ENCODE results near the gene COPRS.
"Not testable (repeated sequence)": the region's sequence is repeated elsewhere in the genome, so short reads cannot be mapped to it uniquely, and the experiment has no call there.

The COPRS gene

GRCh38 chr17:31818863-31819262 lies 40.2 kb downstream of the COPRS start:
- H3K36me3 Mint-ChIP-seq (ENCODE audit: insufficient read depth); H3K27ac Mint-ChIP-seq (ENCODE audit: low read depth); H3K4me3 Mint-ChIP-seq; H3K9me3 Mint-ChIP-seq; ATAC-seq (replicated peaks; ENCODE audit: extremely low read depth, poor library complexity, severe bottlenecking); H3K4me1 Mint-ChIP-seq; DNase-seq (ENCODE audit: low spot score in 2 of 2): not testable (repeated sequence)
- peaks cover 12% of the 10 kb centered on the region for H3K27me3 Mint-ChIP-seq

DNA sequence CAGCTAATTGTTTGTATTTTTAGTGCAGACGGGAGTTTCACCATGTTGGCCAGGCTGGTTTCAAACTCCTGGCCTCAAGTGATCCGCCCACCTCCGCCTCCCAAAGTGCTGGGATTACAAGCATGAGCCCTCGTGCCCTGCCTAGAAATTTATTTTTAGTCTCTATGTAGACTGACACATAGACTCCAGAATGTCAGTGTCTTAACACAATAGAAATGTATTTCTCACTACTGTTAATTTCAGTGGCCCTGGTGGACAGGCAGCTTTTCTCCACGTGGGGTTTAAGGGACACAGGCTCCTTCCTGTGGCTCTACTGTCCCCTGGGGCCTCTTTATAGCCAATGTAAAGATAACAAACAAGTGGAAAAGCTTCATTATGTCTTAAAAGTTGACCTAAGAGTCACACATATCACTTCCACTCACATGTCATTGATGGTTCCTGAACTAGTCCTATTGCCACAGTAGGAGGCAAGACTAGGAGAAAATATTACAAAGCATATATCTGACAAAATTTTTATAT lies 43.8 kb downstream of the COPRS start:
- Mint-ChIP-seq H3K4me3 (no peak overlapping the region), H3K36me3 (ENCODE audit: insufficient read depth) (no peaks in the 10 kb centered on the region), H3K27ac (ENCODE audit: low read depth) (no peak overlapping the region), H3K27me3 (peaks cover 23% of the 10 kb centered on the region), H3K9me3 (no peaks in the 10 kb centered on the region), H3K4me1 (no peaks in the 10 kb centered on the region)
- DNase-seq (ENCODE audit: low spot score in 2 of 2) (no peak), ATAC-seq (replicated peaks; ENCODE audit: extremely low read depth, poor library complexity, severe bottlenecking) (no peak)

DNA sequence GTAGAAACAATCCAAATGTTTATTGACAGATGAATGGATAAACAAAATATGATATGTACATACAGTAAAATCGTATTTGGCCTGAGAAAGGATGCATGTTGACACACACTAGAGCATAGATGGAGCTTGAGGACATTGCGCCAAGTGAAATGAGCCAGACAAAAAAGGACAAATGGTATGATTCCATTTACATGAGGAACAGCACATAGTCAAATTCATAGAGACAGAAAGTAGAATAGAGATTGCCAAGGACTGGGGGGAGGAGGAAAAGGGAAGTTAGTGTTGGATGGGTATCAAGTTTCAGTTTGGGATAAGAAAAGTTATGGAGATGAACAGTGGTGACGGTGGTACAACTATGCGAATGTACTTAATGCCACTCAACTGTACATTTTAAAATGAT lies 47.9 kb downstream of the COPRS start:
- Mint-ChIP-seq H3K27me3 (peaks cover 31% of the 10 kb centered on the region), H3K36me3 (ENCODE audit: insufficient read depth) (no peaks in the 10 kb centered on the region), H3K27ac (ENCODE audit: low read depth) (no peak overlapping the region), H3K4me3 (no peak overlapping the region), H3K4me1 (no peaks in the 10 kb centered on the region), H3K9me3 (no peaks in the 10 kb centered on the region)
- no peak for DNase-seq (ENCODE audit: low spot score in 2 of 2)
- ATAC-seq (replicated peaks; ENCODE audit: extremely low read depth, poor library complexity, severe bottlenecking): no peak

DNA sequence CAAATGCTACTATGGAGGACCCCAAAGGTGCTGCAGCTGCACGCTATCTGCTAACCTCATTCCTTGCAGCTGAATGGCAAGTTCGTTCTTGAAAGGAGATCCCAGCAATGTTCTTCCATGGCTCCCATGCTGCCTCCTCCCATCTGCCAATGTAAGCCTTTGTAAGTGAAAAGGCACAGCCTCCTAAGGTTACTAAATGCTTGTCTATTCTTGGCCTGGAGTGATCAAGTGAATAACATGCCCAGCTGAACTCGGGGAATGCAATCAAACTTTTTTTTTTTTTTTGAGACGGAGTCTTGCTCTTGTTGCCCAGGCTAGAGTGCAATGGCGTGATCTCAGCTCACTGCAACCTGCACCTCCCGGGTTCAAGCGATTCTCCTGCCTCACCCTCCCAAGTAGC lies 49.2 kb downstream of the COPRS start:
- not testable (repeated sequence) for ATAC-seq (replicated peaks; ENCODE audit: extremely low read depth, poor library complexity, severe bottlenecking); H3K27ac Mint-ChIP-seq (ENCODE audit: low read depth); H3K4me3 Mint-ChIP-seq; H3K4me1 Mint-ChIP-seq; H3K9me3 Mint-ChIP-seq; DNase-seq (ENCODE audit: low spot score in 2 of 2); H3K36me3 Mint-ChIP-seq (ENCODE audit: insufficient read depth)
- peaks cover 31% of the 10 kb centered on the region for H3K27me3 Mint-ChIP-seq

DNA sequence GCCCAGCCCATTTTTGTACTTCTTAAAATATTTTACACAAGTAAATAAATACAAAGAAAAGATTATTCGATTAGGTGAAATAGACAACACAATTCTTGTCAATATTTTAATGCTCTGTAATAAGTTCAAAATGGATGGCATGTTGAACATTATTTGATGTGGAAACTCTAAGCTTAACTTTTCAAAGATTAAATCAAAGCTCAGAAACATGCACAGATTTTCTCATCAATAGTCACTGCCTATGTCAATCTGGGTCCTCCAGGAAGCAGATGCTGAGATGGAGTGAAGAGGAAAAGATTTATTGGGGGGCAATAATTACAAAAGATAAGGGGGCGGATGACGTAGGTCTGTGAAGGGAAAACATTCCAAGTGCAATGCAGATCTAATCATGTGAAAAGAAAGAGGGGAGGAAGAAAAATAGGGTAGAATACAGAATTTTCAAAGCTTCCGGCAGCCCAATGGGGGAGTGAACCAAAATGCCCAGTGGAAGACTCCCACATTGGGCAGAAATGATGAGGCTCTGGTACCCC lies 50.5 kb downstream of the COPRS start:
- ATAC-seq (replicated peaks; ENCODE audit: extremely low read depth, poor library complexity, severe bottlenecking) (no peak), DNase-seq (ENCODE audit: low spot score in 2 of 2) (no peak)
- H3K36me3 Mint-ChIP-seq (ENCODE audit: insufficient read depth): no peaks in the 10 kb centered on the region
- H3K4me3 Mint-ChIP-seq: no peak overlapping the region
- H3K27ac Mint-ChIP-seq (ENCODE audit: low read depth): no peak overlapping the region
- H3K9me3 Mint-ChIP-seq: no peaks in the 10 kb centered on the region
- no peaks in the 10 kb centered on the region for H3K4me1 Mint-ChIP-seq
- peaks cover 28% of the 10 kb centered on the region for H3K27me3 Mint-ChIP-seq

DNA sequence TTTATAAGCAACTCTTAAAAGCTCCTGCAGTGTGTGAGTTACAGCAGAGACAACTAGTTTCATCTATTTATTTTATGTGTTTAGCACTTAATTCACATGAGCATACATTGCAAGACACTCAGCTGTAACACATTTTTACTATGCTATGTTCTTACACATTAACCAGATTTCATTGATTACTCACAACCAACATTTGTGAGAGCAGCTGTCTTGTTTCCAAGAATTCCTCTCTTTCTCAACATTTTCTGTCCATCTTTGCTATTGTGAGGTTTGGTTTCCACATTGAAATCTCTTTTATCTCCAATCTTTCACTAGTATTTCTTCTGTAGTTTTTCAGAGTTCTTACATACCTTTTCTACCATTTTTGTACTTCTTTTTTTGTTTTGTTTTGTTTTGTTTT lies 51.2 kb downstream of the COPRS start:
- Mint-ChIP-seq H3K27ac (ENCODE audit: low read depth) (no peak overlapping the region), H3K9me3 (no peaks in the 10 kb centered on the region), H3K27me3 (peaks cover 21% of the 10 kb centered on the region), H3K36me3 (ENCODE audit: insufficient read depth) (no peaks in the 10 kb centered on the region), H3K4me1 (no peaks in the 10 kb centered on the region), H3K4me3 (no peak overlapping the region)
- DNase-seq (ENCODE audit: low spot score in 2 of 2): no peak
- no peak for ATAC-seq (replicated peaks; ENCODE audit: extremely low read depth, poor library complexity, severe bottlenecking)

DNA sequence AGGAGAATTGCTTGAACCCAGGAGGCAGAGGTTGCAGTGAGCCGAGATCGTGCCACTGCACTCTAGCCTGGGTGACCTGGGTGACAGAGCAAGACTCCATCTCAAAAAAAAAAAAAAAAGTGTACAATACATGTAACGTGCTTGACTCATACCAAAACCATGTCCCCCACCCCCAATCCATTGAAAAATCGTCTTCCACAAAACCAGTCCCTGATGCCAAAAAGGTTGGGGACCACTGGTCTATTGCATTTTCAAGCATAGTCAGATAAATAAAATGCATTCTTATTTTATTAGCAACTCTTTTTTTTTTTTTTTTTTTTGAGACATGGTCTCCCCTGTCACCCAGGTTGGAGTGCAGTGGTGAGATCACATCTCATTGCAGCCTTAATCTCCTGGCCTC lies 52.1 kb downstream of the COPRS start:
- H3K4me1 Mint-ChIP-seq: no peaks in the 10 kb centered on the region
- peaks cover 18% of the 10 kb centered on the region for H3K27me3 Mint-ChIP-seq
- no peak overlapping the region for H3K27ac Mint-ChIP-seq (ENCODE audit: low read depth)
- no peaks in the 10 kb centered on the region for H3K36me3 Mint-ChIP-seq (ENCODE audit: insufficient read depth)
- no peak for DNase-seq (ENCODE audit: low spot score in 2 of 2)
- no peak overlapping the region for H3K4me3 Mint-ChIP-seq
- no peak for ATAC-seq (replicated peaks; ENCODE audit: extremely low read depth, poor library complexity, severe bottlenecking)
- H3K9me3 Mint-ChIP-seq: no peaks in the 10 kb centered on the region

DNA sequence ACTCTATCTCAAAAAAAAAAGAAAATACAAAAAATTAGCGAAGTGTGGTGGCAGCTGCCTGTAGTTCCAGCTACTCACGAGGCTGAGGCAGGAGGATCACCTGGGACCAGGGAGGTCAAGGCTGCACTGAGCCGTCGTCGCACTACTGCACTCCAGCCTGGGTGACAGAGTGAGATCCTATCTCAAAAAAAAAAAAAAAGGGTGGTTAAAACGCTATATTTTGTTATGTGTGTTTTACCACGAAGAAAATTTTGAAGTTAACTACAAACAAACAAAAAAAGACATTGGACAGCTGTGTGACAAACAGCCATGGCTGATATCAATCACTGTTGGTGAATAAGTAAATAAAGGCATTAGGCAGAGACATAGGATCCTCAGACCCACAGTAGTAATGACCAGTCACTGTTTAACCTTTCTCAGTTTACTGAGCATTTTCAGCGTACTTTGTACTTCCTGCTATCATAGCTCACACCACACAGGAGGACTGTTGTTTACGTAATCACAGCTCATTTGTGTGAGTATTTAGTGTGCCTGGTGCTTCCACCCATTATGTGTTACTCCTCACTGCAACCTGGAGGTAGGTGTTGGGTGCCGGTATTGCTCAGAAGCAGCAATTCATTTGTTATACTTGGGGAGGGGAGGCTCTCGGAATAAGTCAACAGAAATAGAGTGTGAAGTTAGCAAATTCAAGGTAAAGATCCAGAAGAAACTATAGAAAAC lies 55.4 kb downstream of the COPRS start:
- H3K36me3 Mint-ChIP-seq (ENCODE audit: insufficient read depth): no peaks in the 10 kb centered on the region
- DNase-seq (ENCODE audit: low spot score in 2 of 2) (no peak), ATAC-seq (replicated peaks; ENCODE audit: extremely low read depth, poor library complexity, severe bottlenecking) (no peak)
- H3K4me1 Mint-ChIP-seq: no peaks in the 10 kb centered on the region
- no peaks in the 10 kb centered on the region for H3K27me3 Mint-ChIP-seq
- H3K27ac Mint-ChIP-seq (ENCODE audit: low read depth): no peak overlapping the region
- H3K9me3 Mint-ChIP-seq: no peaks in the 10 kb centered on the region
- H3K4me3 Mint-ChIP-seq: no peak overlapping the region

DNA sequence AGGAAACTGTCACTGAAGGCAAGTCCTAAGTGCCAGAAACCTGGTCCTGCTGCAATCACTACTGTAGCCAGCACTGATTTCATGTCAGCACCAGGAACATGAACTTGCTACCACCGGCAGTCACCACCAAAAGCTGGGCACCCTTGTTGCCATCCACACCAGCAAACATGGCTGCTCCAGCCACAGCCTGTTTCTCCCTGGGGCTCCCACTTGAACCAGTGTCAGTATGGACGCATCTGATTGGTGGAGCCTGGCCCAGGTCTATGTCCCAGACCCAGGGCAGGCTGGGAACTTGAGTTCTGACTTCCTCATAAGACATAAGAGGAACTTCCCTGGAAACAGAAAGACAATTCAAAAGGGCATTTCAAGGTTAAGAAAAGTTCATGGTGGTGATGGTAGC lies 56.5 kb downstream of the COPRS start:
- Mint-ChIP-seq H3K4me1 (no peaks in the 10 kb centered on the region), H3K36me3 (ENCODE audit: insufficient read depth) (no peaks in the 10 kb centered on the region), H3K27ac (ENCODE audit: low read depth) (no peak overlapping the region), H3K4me3 (no peak overlapping the region), H3K9me3 (no peaks in the 10 kb centered on the region), H3K27me3 (no peaks in the 10 kb centered on the region)
- ATAC-seq (replicated peaks; ENCODE audit: extremely low read depth, poor library complexity, severe bottlenecking) (no peak), DNase-seq (ENCODE audit: low spot score in 2 of 2) (no peak)
